NCI-H2196 (cell line): ENCODE results near the gene NEU4.

Experiments used
- DNase-seq: peaks from one replicate; lab custom pipeline; 2025; ENCODE audit not compliant: unreplicated experiment; lab: John Stamatoyannopoulos, UW

NEU4 gene

GRCh38 chr2:241849616-241850543, 40.9 kb downstream of the NEU4 start:
- no peak for DNase-seq

- DNase-seq = no peak
These were observed 41.7 kb downstream of the NEU4 start for GRCh38 chr2:241850544-241851324.

GRCh38 chr2:241851325-241852115, 42.5 kb downstream of the NEU4 start:
- no peak for DNase-seq

GRCh38 chr2:241852116-241852980, 43.4 kb downstream of the NEU4 start:
- DNase-seq = no peak

- no peak for DNase-seq
These were observed 44.1 kb downstream of the NEU4 start for GRCh38 chr2:241852981-241853631.

GRCh38 chr2:241853651-241854341, 44.8 kb downstream of the NEU4 start:
- no peak for DNase-seq

GRCh38 chr2:241854342-241855244, 45.6 kb downstream of the NEU4 start:
- DNase-seq = no peak

GRCh38 chr2:241855245-241855887, 46.4 kb downstream of the NEU4 start:
- DNase-seq = no peak

- DNase-seq = no peak
These were observed 47.0 kb downstream of the NEU4 start for GRCh38 chr2:241855888-241856422.

GRCh38 chr2:241857041-241857541, 48.1 kb downstream of the NEU4 start:
- DNase-seq = no peak

- no peak for DNase-seq
These were observed 48.7 kb downstream of the NEU4 start for GRCh38 chr2:241857572-241858121.

GRCh38 chr2:241858206-241859016, 49.4 kb downstream of the NEU4 start, which contains the start of gene PDCD1:
Gene PDCD1, minus strand, starts transcription at chr2:241858894. Its CDS starts 56 bp downstream, at chr2:241858838.
- peak; percentile 12 for DNase-seq

- no peak for DNase-seq
These were observed 50.0 kb downstream of the NEU4 start for GRCh38 chr2:241859017-241859435.

- no peak for DNase-seq
These were observed 50.6 kb downstream of the NEU4 start for GRCh38 chr2:241859436-241860183.
